GM19351 (cell line): ENCODE measurements around the gene HLCS.
"Not testable (repeated sequence)": the region's sequence is repeated elsewhere in the genome, so short reads cannot be mapped to it uniquely, and the experiment has no call there.

ENCODE experiments used
- ATAC-seq: cut with Tn5 transposase; IDR thresholded peaks from one replicate; pipeline ENCODE4 v1.9.1; 2021; ENCODE audit warnings: mild to moderate bottlenecking, moderate library complexity; ENCODE audit not compliant: unreplicated experiment

The HLCS gene

GRCh38 chr21:36966066-36966820, at the start of gene HLCS:
TSS of gene HLCS (minus strand) at chr21:36966669. CDS start at chr21:36966638, 31 bp downstream.
- ATAC-seq: peak; percentile 72

- ATAC-seq: peak; percentile 91
Observed at GRCh38 chr21:37009740-37010341, 43.4 kb upstream of the HLCS start.

- no peak for ATAC-seq
Observed at GRCh38 chr21:37008724-37009123, 42.3 kb upstream of the HLCS start.

- ATAC-seq: no peak
Observed at GRCh38 chr21:37006486-37007291, 40.2 kb upstream of the HLCS start, which contains the start of gene RIPPLY3. TSS of gene RIPPLY3 (plus strand) at chr21:37006702. CDS start at chr21:37006773, 71 bp downstream.

GRCh38 chr21:37005548-37006485, 39.3 kb upstream of the HLCS start:
- no peak for ATAC-seq

GRCh38 chr21:37003917-37004316, 37.4 kb upstream of the HLCS start:
- ATAC-seq: not testable (repeated sequence)

GRCh38 chr21:37002851-37003250, 36.4 kb upstream of the HLCS start:
- not testable (repeated sequence) for ATAC-seq

- no peak for ATAC-seq
Observed at GRCh38 chr21:37001441-37001840, 35.0 kb upstream of the HLCS start.

GRCh38 chr21:37000381-37000780, 33.9 kb upstream of the HLCS start:
- ATAC-seq: no peak

GRCh38 chr21:36999131-36999898, 32.8 kb upstream of the HLCS start:
- no peak for ATAC-seq

GRCh38 chr21:36995285-36995684, 28.8 kb upstream of the HLCS start:
- ATAC-seq: not testable (repeated sequence)

GRCh38 chr21:36994501-36995158, 28.2 kb upstream of the HLCS start:
- no peak for ATAC-seq

GRCh38 chr21:36992671-36993070, 26.2 kb upstream of the HLCS start:
- no peak for ATAC-seq

- no peak for ATAC-seq
Observed at GRCh38 chr21:36990508-36991205, 24.2 kb upstream of the HLCS start.

- peak; percentile 91 for ATAC-seq
Observed at GRCh38 chr21:36989699-36990507, 23.4 kb upstream of the HLCS start.

- ATAC-seq: not testable (repeated sequence)
Observed at GRCh38 chr21:36989199-36989698, 22.8 kb upstream of the HLCS start.

GRCh38 chr21:36988536-36988935, 22.1 kb upstream of the HLCS start:
- ATAC-seq: no peak
